Fibroblast of pulmonary artery (primary cell): ENCODE results near the gene BPGM.

ENCODE experiments used
- DNase-seq: peaks from one replicate; pipeline ENCODE4 v3.0.0-alpha.2; 2010; ENCODE audit warnings: low read depth
- H3K4me3 ChIP-seq: replicated peaks from 2 replicates; pipeline ENCODE4 v1.5.1; 2011; ENCODE audit warnings: low read depth, mild to moderate bottlenecking, control low read depth, low read length, moderate library complexity
- TF ChIP-seq, protein P1 (sequence below): IDR thresholded peaks from 2 replicates; pipeline ENCODE4 v1.5.1; 2011; ENCODE audit warnings: mild to moderate bottlenecking, control low read depth, low read length, inconsistent platforms; ENCODE audit errors: missing control alignments

BPGM gene

DNA sequence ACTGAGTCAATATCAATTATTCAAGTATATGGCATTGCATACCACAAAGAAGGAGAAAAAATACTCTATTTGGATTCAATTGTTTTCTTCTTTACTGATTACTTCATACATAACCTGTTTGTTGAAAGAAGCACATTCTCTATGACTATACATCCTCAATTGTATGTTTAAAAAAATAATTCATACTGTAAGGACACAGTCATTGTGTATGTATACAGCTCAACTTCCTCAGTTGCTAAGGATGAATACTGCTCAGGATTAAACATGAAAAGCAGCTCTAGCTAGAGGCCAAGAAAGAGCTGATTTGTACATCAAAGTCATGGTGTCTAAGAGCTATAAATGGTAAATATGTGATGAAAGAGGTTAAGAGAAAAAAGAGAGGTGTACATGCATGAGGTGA is 15.8 kb upstream of the BPGM start:
- TF ChIP-seq, protein P1, sequence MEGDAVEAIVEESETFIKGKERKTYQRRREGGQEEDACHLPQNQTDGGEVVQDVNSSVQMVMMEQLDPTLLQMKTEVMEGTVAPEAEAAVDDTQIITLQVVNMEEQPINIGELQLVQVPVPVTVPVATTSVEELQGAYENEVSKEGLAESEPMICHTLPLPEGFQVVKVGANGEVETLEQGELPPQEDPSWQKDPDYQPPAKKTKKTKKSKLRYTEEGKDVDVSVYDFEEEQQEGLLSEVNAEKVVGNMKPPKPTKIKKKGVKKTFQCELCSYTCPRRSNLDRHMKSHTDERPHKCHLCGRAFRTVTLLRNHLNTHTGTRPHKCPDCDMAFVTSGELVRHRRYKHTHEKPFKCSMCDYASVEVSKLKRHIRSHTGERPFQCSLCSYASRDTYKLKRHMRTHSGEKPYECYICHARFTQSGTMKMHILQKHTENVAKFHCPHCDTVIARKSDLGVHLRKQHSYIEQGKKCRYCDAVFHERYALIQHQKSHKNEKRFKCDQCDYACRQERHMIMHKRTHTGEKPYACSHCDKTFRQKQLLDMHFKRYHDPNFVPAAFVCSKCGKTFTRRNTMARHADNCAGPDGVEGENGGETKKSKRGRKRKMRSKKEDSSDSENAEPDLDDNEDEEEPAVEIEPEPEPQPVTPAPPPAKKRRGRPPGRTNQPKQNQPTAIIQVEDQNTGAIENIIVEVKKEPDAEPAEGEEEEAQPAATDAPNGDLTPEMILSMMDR: no peak
- peak; percentile 32 for DNase-seq

DNA sequence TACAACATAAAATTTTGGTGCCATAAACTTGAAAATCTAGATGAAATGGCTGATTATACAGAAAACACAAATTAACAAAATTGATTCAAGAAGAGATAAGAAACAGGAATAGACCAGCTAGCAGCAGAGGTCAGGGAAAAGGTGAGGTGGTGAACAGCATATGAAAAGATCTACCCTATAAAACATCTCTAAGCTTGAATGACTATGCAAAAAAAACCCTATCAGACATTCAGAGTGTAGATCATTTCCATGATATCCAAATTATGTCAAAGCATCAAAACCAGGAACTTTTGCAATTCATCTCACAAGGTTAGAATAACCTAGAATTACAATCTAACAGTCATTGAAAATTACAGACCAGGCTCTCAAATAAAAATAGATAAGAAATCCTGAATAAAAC is 14.6 kb upstream of the BPGM start:
- H3K4me3 ChIP-seq: no peak overlapping the region
- TF ChIP-seq, protein P1: no peak
- no peak for DNase-seq

More for the DNA sequence above, 15.8 kb upstream of the BPGM start:
- no peak overlapping the region for H3K4me3 ChIP-seq

DNA sequence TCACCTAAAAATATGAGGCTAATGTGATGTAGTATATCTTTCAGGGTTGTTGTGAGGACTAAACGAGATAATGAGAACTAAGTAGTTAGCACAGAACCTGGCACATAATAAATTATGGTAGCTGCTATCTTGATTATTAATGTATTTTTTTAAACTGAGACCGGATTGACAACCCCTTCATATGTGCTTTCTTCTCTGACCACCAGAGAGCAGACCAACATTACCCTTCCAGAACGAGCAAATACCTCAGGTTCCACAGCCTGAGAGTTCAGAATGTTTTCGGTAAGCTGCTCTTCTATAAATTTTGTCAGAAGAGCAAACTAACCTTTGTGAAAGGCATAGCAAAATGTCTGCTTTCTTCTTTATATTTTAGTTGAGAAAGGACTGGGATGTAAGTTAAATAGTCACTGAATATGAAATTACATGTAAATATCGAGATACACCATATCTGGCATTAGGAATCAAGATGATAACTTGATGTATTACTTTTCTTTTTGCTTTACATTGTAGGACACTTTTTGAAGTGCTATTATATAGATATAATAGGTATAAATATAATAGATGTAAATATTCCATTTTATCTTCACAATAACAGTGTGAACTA is 13.6 kb upstream of the BPGM start:
- H3K4me3 ChIP-seq: no peak overlapping the region
- DNase-seq: peak; percentile 79
- TF ChIP-seq, protein P1: peak; percentile 76

DNA sequence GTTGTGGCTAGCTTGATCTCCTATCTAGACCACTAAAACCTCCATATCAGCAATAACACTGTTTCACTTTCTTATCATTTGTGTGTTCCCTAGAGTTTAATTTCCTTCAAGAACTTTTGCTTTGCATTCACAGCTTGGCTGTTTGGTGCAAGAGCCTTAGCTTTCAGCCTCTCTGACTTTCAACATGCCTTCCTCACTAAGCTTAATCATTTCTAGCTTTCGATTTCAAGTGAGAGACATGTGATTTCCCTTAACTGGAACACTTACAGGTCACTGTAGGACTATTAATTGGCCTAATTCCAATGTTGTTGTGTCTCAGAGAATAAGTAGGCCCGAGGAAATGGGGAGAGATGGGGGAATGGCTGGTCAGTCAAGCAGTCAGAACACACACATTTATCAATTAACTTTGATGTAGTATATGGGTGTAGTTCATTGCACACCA is 10.6 kb upstream of the BPGM start:
- DNase-seq: peak; percentile 31
- no peak overlapping the region for H3K4me3 ChIP-seq
- TF ChIP-seq, protein P1: no peak

DNA sequence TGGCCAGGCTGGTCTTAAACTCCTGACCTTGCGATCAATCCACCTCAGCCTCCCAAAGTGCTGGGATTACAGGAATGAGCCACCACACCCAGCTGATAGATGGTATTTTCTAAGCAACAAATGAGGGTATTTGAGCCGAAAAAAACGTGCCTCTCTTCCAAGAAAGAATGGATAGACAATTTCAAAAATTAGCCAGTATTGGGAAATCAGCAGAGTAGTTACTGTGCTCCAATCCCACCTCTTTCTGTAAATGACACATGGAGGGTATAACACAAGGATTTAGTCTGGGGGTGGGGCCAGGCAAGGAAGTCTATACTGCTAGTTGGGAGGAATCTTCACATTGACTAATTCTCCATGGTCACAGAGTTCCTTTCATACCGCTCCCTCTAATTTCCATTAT is 9.2 kb upstream of the BPGM start:
- no peak for DNase-seq
- no peak overlapping the region for H3K4me3 ChIP-seq
- TF ChIP-seq, protein P1: no peak

DNA sequence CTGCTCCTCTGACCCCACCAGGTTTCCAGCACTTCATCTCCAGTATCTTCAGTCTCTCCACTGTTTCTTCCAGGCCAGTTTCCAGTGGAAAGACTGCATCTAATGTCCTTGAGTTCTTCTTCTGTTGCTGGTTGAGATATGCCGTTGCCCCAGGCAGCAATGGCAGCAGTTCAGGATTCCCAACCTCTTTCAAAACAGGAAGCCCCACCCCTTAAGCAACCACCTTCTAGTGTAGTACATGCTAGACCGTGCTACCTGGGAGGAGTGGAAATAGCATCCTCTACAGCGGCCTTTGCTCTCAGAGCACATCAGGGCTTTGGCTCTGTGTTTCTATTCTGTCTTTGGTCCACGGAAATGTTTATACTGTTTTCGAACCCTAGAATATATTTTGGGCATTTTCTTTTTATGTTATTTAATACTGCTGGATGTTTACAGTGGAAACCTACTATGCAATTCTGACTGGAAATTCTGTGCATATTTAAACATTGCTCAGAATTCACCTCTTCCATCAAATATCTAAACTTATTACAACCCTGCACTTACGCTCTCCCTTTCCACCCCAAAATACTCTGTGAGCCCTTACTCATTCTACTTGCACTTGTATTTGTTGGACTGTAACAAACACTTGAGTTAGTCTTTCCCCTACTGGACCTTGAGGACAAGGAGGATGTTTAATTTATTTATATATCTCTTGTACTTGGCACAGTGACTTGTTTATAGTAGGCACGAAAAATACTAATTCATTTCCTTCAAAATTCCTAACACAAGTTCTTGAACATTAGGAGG is 8.5 kb upstream of the BPGM start:
- DNase-seq: no peak
- TF ChIP-seq, protein P1: no peak
- H3K4me3 ChIP-seq: no peak overlapping the region

DNA sequence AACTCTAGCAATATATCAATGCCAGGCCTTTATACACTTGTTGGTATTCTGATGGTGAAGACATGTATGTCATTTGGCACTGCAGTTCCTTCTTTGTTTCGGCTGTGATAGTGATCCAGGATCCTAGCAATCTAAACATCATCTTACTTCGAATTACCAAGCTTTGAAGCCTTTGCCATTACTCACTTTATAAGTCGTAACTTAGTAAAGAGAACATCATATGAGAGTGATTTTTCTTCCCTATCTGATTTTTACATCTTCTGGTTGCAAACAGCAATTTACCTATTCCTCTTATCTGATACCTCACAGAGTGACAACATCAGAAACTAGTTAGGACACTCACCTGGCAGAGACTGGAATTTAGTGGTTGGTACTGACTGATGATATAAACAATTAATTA is 7.6 kb upstream of the BPGM start:
- DNase-seq: no peak
- TF ChIP-seq, protein P1: no peak
- no peak overlapping the region for H3K4me3 ChIP-seq
